GM12878 (cell line): ENCODE data around the gene AGAP3.

Experiments used
- ASH2L ChIP-seq: fragments of 300-600, 200-600 bp; sonication (generic); IDR thresholded peaks from 2 replicates; pipeline ENCODE4 v1.6.1; 2017; ENCODE audit warnings: low read depth, mild to moderate bottlenecking, borderline replicate concordance
- CTCF ChIP-seq, 3 experiments: IDR thresholded peaks in 2 of 3; conservative IDR thresholded peaks in 1 of 3; 2 replicates each; pipeline ENCODE4 v1.5.1; 2011; ENCODE audit warnings: low read depth in 3 of 3, low read length in 3 of 3, mild to moderate bottlenecking in 3 of 3, control low read depth in 2 of 3, moderate library complexity in 2 of 3, inconsistent platforms in 1 of 3, mixed read lengths in 1 of 3; ENCODE audit not compliant: control insufficient read depth in 2 of 3, insufficient read depth in 1 of 3; ENCODE audit errors: extremely low read depth in 1 of 3
- MYC ChIP-seq: IDR thresholded peaks from 2 replicates; pipeline ENCODE4 v1.6.1; 2011; ENCODE audit warnings: mild to moderate bottlenecking, low read length, moderate library complexity, inconsistent platforms; ENCODE audit not compliant: insufficient read depth, insufficient replicate concordance, insufficient read length, severe bottlenecking
- NFYB ChIP-seq: IDR thresholded peaks from 2 replicates; pipeline ENCODE4 v1.6.1; 2011; ENCODE audit warnings: low read depth, mild to moderate bottlenecking, low read length, improper control_type of control experiment, moderate library complexity; ENCODE audit not compliant: insufficient read depth
- POLR2A ChIP-seq: IDR thresholded peaks from 2 replicates; pipeline ENCODE4 v1.6.1; 2011; ENCODE audit warnings: low read depth, mild to moderate bottlenecking, low read length
- PRDM15 ChIP-seq: fragments of 450-650 bp; formaldehyde crosslinking; IDR thresholded peaks from 2 replicates; pipeline ENCODE4 v1.4.0; 2020; ENCODE audit warnings: mild to moderate bottlenecking, moderate library complexity
- RAD21 ChIP-seq: IDR thresholded peaks from 2 replicates; pipeline ENCODE4 v1.6.1; 2011; ENCODE audit warnings: mild to moderate bottlenecking, low read depth, low read length, moderate library complexity; ENCODE audit not compliant: insufficient read depth
- SMAD1 ChIP-seq: fragments of 450-650 bp; IDR thresholded peaks from 2 replicates; pipeline ENCODE4 v1.6.1; 2018; ENCODE audit warnings: mild to moderate bottlenecking, low read depth; ENCODE audit not compliant: partially characterized antibody

GRCh38 chr7:151119055-151119415, 32.8 kb downstream of the AGAP3 start:
- TF ChIP-seq RAD21 (no peak), CTCF (IDR thresholded peaks at IDR 0.05 in 2 of 3, conservative IDR thresholded peaks at IDR 0.05 in 1 of 3; ENCODE audit: control insufficient read depth in 2 of 3, extremely low read depth in 1 of 3, insufficient read depth in 1 of 3, low read depth in 3 of 3, low read length in 3 of 3) (no peak), NFYB (no peak), SMAD1 (no peak), POLR2A (no peak), PRDM15 (CRISPR knock-in tag) (no peak), MYC (no peak), ASH2L (no peak)
